Occipital lobe (tissue), 2 donors: ENCODE measurements around the gene ZAP70. TPM values are rescaled to one million over a fixed set of nuclear protein-coding genes. Genes with fewer than 3 reads are reported as not detected.

Experiments used
- DNase-seq: peaks from one replicate; lab custom pipeline; 2025; lab: John Stamatoyannopoulos, UW
- total RNA-seq: library from RNA; depleted of rRNA; stranded (reverse); fragments of >200 nt; gene quantifications from one replicate; pipeline ENCODE4 v1.2.3, GENCODE V29; 2014

ZAP70 gene
- total RNA-seq, 1 donor from 2014 or later: 1.1 TPM

DNA sequence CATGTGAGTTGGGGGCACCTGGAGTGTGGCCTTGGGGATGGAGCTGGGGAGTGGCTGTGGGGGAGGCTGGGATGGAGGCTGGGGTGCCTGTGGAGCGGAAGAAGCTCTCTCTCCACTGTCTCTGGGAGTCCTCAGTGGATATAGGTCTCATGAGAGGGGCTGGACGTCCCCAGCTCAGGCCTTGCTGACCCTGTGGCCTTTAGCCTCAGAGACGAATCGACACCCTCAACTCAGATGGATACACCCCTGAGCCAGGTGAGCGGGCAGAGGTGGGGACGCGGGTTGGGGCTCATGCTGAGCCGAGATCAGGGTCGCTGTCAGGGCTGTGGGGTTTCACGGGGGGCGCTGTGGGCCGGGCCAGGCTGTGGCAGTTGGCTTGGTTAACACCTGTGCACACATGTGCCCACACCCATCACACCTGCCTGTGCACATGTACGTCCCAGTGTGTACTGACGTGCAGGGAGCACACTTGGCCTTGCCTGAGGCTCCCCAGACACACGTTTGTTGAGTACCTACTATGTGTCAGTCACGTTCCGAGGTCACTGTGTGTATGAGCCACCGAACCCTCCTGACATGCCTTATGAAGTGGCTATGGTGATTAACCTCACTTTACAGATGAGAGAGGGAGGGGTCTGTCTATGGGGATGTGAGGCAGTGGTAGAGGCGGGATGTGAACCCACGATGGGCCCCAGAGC lies 20.1 kb downstream of the ZAP70 start:
- DNase-seq: no peak

DNA sequence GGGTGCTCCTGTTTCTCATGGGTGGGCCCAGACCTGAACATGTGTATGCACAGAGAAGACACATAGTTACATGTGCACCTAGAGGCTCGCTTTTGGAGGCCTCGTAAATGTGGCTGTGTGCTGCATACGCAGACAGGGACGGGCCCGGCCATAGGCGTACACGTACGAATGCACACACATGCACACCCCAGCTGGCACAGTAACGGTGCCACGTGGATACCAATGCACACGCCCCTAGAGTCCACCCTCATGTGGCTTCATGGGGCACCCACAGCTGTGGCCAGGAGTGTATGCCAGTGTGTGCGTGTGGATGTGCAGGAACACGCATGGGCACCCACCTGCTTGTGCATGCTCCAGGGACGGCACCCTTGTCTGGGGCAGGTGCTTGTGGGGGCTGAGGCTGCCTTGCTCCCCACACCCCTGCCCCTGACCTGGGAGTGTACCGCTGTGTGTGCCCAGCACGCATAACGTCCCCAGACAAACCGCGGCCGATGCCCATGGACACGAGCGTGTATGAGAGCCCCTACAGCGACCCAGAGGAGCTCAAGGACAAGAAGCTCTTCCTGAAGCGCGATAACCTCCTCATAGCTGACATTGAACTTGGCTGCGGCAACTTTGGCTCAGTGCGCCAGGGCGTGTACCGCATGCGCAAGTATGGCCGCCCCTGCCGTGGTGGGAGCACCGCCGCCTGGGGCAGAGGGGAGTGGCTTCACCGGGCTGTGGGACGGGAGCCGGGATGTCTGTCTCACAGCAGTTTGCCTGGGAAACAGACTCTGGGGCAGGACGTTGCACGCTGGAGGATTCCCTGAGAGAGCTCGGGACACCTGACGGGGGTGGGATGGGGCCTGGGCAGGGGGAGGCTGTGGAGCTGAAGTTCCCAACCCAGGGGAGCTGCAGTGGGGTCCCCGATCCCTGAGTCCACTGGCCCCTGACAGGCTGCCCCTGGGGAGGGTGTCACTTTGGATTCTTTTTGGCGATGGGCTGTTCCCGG lies 21.0 kb downstream of the ZAP70 start:
- no peak for DNase-seq

DNA sequence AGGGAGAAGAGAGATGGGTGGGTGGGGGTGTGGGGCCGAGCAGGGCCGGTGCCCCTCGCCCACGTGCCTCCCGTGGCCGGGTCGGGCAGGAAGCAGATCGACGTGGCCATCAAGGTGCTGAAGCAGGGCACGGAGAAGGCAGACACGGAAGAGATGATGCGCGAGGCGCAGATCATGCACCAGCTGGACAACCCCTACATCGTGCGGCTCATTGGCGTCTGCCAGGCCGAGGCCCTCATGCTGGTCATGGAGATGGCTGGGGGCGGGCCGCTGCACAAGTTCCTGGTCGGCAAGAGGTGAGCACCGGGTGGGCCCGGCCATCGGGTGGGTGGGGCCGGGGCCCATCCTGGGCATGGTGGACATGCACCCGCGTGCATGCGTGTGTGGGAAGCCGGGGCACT lies 21.8 kb downstream of the ZAP70 start:
- no peak for DNase-seq

DNA sequence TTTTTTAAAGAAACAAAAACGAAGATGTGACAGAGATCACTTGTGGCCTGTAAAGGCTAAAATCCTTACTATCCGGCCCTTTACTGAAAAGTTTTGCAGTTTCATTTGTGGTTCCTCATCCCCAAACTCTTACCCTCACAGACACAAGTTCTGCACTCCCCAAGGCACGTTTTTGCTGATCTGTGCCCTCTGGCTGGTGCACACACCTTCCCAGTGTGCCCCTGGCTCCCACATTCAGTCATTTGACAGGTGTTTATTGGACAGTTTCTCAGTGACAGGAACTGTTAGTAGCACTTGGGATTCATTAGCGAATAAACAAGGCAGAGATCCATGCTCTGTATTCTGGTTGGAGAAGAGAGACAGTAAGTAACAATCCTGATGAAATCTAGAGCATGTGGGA lies 22.8 kb downstream of the ZAP70 start:
- no peak for DNase-seq

DNA sequence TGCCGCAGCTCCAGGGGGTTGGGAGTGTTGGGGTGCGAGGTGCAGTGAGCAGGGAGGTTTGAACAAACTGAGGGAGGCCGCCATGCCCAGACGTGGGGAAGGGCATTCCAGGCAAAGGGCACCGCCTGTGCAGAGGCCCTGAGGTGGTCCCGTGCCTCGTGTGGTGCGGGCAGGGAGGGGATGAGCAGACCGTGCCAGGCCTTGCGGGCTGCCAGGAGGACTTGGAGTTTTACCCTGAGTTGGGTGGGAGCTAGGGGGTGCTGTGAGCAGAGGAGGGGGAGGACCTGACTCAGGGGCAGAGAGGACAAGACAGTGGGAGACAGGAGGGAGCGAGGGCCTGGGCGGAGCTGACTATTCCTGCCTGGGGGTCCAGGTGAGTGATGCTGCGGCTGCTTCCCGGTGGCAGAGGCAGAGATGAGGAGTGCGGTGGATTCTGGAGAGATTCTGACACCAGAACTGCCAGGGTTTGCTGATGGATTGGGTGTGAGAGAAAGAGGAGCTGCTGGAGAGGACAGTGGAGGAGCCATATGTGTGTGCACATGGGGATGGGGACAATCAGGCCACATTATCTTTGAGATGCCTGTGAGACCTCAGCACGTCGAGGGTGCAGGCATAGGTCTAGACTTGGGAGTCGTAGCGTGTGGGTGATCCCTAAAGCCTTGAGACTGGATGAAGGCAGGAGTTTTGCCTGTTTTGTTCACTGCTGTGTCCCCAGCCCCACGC lies 23.4 kb downstream of the ZAP70 start:
- no peak for DNase-seq

DNA sequence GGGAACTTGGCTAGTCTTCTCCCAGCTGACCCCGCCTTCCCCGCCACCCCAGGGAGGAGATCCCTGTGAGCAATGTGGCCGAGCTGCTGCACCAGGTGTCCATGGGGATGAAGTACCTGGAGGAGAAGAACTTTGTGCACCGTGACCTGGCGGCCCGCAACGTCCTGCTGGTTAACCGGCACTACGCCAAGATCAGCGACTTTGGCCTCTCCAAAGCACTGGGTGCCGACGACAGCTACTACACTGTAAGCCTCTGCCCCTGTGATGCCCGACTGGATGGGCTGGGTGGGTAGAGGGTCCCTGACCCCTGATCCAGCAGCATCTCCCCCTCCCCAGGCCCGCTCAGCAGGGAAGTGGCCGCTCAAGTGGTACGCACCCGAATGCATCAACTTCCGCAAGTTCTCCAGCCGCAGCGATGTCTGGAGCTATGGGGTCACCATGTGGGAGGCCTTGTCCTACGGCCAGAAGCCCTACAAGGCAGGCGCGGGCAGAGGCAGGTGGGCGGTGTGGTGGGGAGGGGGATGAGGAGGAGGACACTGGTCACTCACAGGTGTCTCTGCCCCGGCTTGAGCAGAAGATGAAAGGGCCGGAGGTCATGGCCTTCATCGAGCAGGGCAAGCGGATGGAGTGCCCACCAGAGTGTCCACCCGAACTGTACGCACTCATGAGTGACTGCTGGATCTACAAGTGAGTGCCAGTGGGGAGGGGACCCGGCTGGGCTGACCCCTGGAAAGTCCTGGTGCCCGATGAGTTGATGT lies 24.2 kb downstream of the ZAP70 start:
- no peak for DNase-seq

DNA sequence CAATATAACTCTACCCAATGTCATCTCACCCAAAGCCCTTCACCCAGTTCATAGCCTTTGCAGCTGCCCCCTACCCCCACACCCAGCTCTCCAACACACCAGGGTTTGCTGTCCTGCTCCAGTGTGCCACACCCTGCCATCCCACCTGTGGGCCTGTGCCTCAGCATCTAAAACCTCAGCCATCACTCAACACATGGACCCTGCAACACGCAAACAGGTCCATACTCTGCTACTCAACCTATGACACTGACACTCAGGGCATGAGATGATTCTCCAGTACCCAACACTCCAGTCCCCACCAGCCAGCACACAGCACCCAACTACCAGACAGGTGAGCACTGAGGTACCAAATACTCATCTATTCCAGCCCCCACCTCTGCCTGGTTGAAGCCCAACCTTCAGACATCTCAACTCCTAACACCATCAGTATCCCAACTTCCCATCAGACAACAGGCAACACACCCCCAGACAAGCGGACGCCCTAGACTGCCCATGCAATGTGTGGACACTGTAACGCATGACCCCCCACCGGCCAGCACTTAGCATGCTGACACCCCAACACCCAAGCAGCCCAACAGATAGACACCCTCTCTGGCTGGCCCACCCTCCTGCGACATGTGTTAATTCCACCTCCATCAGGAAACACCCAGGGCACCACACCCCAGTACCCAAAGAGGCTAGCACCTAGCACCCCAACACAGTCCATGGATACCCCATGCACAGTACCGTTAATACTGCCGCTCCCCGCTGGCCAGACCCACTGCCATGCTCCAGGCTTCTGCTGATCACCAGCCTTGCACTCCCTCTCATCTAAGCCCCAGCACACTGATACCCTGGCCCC lies 25.0 kb downstream of the ZAP70 start:
- DNase-seq: no peak

DNA sequence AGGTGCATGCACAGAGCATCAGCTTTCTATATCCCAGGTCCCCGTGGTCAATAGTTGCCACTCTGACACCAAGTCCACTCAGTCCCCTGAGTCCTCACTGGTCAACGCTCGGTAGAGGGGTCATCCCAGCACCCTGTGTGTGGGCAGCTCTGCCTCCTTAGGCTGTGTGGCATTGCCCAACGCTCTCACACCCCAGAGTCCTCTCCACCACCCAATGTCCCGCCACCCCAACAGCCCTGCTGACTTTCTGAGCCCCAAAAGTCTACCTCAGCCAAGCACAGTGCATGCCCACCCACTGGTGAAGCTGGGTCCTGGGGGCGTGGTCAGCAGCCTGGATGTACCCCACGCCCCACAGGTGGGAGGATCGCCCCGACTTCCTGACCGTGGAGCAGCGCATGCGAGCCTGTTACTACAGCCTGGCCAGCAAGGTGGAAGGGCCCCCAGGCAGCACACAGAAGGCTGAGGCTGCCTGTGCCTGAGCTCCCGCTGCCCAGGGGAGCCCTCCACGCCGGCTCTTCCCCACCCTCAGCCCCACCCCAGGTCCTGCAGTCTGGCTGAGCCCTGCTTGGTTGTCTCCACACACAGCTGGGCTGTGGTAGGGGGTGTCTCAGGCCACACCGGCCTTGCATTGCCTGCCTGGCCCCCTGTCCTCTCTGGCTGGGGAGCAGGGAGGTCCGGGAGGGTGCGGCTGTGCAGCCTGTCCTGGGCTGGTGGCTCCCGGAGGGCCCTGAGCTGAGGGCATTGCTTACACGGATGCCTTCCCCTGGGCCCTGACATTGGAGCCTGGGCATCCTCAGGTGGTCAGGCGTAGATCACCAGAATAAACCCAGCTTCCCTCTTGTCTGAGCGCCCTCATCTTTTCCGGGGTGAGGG lies 25.9 kb downstream of the ZAP70 start:
- DNase-seq: no peak

DNA sequence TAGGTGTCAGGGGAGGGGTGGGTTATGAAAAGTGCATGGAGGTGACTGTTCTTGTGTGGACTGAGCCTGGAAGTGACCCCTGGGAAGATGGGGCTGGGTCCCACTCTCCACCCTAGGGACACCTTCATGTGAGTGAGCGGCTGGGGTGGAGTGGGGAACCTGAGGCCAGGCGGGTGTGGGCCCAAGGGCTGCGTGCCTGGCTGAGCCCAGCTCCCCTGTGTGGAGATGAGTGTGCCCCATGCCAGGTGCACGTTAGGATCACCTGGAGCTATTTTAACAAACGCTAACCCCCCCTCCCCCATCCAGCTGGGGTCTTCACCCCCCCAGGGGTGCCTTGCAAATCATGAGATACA lies 26.5 kb downstream of the ZAP70 start:
- DNase-seq: no peak

DNA sequence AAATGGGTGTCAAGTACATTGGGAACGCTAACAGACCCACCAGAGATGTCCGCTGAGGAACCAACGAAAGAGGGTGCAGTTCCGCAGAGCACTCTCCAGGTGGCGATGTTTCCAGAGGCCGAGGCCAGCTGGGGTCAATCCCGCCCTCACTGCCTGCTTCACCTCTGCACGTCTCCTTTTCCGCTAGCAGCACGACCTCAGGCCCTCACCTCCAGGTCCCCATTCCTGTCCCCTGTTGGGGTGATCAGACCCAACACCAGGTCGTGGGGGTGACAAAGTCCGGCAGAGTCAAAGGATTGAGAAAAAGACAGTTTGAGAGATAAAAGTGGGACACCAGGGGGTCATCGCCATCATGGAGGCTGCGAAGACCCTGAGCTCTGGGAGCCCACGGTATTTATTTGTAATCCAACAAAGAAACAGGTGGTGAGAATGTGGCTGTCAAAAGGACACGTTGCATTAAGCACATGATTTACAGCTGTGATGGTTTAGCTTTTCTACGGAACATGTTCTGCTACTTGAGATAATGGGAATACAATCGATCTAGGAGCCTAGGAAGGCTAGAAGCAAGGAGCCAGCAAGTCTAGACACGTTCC lies 27.3 kb downstream of the ZAP70 start:
- no peak for DNase-seq

DNA sequence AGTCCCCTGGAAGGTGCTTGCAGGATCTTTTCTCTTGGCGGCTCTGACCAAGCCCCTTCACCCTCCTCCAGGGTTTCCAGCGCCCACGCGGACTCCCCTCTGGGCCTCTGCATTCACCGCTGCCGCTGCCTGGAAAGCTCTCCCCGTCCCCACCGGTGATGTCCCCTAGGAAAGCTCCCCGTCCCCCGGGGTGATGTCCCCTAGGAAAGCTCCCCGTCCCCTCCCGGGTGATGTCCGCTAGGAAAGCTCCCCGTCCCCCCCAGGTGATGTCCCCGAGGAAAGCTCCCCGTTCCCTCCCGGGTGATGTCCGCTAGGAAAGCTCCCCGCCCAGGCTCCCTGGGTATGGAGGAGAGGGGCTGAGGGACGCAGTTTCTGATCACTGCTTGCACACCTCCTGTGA lies 27.9 kb downstream of the ZAP70 start:
- DNase-seq: no peak

DNA sequence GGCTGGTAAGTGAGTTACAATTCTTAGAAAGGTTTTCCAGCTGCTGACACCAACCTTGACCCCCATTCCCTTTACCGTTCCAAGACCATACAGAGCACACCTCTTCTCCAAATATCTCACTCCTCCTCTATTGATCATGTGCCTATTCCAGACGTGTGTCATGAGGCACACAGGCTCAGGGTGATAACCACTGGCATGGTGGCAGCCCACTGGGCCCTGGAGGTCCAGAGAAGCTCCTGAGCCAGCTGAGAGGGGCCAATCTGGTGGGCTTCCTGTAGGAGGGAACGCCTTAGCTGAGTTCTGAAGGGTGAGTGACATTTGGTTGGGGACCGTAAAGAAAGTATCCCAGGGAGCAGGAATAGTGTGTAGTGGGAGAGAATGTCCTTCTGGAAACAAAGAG lies 28.3 kb downstream of the ZAP70 start:
- DNase-seq: no peak

DNA sequence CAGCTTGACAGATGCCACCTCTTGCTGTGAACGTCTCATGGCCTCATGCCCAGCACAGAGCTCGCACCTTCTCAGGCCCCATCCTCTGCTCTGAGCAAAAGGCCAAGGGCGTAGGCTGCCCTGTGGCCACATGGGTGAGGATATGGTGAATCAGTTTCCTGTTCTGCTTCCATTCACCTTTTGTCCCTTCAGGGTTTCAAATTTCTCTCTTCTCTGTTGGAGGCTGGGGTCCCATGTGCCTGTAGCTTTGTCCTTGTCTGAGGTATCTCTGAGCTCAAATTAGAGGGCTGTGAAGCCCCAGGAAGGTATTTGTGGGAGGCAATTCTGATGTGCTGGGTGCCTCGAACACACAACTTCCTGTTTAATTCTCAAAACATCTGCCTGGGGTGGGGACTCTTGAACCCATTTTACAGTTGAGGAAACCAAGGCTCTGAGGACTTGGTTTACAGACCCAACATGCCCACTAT lies 29.0 kb downstream of the ZAP70 start:
- DNase-seq: no peak

DNA sequence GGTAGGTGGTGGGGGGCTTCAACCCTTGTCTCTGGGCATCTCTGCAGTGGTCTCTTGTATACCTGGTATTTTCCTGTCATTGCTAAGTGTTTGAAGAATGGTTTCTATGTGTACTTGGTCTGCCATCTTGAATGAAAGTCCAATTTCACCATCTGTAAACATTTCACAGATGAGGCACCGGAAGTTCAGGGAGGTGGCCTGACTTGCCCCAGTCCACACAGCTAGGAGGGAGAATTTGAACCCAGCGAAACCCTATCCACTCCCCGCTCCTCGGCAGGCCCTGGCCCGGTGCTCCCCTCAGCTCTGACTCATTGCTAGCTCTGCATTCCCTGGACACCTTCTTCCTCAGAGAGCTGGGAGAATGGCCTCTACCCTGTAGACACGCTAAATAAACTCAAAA lies 30.5 kb downstream of the ZAP70 start:
- no peak for DNase-seq

DNA sequence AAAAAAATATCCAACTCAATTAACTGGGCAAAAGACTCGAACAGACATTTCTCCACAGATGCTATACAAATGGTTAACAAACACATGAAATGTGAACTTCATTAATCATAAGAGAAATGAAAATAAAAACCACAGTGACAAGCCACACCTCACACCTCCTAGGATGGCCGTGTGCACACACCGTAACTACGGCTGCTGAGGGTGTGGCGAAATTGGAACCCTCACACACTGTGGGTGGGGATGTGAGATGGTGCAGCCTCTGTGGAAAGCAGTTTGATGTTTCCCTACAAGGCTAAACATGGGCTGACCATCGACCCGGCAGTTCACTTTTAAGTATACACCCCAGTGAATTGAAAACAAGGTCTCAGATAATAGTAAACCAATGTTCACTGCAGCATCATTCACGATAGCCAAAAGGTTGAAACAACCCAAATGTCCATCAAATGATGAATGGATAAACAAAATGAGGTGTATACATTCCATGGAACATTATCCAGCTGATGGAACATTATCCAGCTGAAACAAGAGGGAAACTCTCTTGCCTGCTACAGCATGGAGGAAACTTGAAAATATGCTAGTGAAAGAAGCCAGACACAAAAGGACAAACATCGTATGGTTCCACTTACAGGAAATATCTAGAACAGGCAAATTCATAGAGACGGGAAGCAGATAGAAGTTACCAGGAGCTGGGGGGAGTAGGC lies 32.2 kb downstream of the ZAP70 start:
- DNase-seq: no peak

DNA sequence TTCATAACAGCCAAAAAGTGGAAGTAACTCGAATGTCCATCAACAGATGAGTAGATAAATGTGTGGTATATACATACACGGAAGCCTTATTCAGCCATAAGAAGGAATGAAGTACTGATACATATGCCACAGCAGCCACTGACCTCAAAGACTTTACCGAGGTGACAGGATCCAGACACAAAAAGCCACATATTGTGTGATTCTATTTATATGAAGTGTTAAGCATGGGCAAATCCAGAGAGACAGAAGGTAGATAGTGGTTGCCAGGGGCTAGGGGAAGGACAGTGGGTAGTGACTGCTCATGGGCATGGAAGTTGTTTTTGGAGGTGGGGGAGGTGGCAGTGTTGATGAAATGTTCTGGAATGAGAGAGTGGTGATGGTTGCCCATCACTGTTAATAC lies 33.9 kb downstream of the ZAP70 start:
- no peak for DNase-seq

DNA sequence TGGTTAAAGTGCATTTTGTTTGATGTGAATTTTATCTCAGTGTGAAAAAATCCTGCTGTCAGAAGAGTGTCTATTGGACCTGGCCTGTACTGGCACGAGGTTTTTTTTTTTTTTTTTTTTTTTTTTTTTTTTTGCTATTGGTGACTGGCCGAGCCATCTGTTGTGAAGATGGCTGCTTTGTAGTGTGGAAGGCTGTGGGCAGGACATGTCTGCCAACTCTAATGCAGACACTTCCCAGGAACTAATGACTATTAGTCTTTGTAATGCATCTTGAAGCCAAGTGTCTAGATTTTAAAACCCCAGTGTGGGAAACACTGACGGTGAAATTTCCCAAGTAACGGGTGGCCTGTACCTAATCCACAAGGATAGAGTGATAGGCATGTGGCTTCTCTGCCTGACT lies 34.3 kb downstream of the ZAP70 start:
- DNase-seq: no peak

DNA sequence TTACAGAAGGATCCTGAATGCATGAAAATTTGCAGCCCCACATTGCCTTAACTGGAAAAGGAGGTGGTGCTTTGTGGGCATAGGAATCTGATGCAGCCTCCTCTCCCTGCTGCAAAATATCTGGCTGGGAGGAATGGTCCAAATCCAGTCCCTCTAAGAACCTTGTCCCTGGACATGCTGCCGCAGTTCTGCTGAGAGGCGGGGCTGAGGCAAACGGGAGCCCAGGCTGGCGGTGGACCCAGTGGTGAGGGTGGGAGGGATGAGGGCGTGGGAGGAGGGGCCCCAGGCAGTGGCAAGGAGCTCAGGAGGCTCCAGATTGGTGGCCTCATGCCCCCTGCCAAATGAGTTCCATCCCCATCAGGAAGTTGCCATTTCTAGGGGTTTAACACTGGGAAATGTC lies 36.2 kb downstream of the ZAP70 start:
- DNase-seq: no peak
